SK-N-SH (cell line): ENCODE results near the gene CARTPT. TPM values are rescaled to one million over a fixed set of nuclear protein-coding genes. Genes with fewer than 3 reads are reported as not detected.

Experiments
- CTCF ChIA-PET: fragments of 300-600, 350-600 bp; formaldehyde crosslinking; extraction: SDS; loops from one replicate; lab custom pipeline; 2021; lab: Yijun Ruan, JAX
- POLR2A ChIA-PET: fragments of 350-600 bp; sonication (Branson Sonifier 250); formaldehyde crosslinking; extraction: SDS; loops from one replicate; lab custom pipeline; 2020; ENCODE audit warnings: antibody characterized with exemption, inconsistent platforms; lab: Yijun Ruan, JAX
- DNase-seq: peaks from one replicate; pipeline ENCODE4 v3.0.0; 2012
- H2AFZ ChIP-seq: fragments of 200-600 bp; sonication (generic); 2 replicates; pipeline ENCODE4 v1.8.1; 2016; ENCODE audit warnings: antibody characterized with exemption, mild to moderate bottlenecking, low read depth
- H3F3A ChIP-seq: fragments of 200-600 bp; sonication (generic); replicated peaks from 2 replicates; pipeline ENCODE3; 2016; ENCODE audit warnings: antibody characterized with exemption, mild to moderate bottlenecking; ENCODE audit not compliant: insufficient read depth
- H3K27ac ChIP-seq, 2 experiments: fragments of 200-500 bp in 1 of 2; fragments of 200-600 bp in 1 of 2; sonication (Bioruptor generic) in 1 of 2; sonication (generic), shearing (Covaris generic) in 1 of 2; 2 replicates each; pipeline versions ENCODE4 v1.5.1 to v1.6.1; 2014 to 2016; ENCODE audit warnings: low read depth in 2 of 2, inconsistent platforms in 1 of 2, low read length in 1 of 2, mild to moderate bottlenecking in 1 of 2, mixed read lengths in 1 of 2
- H3K27me3 ChIP-seq: fragments of 200-600 bp; sonication (generic), shearing (Covaris generic); 2 replicates; pipeline ENCODE4 v1.6.1; 2016; ENCODE audit warnings: mixed run types; ENCODE audit not compliant: insufficient read depth
- H3K36me3 ChIP-seq, 2 experiments: fragments of 200-500 bp in 1 of 2; fragments of 200-600 bp in 1 of 2; sonication (Bioruptor generic) in 1 of 2; sonication (generic) in 1 of 2; replicated peaks in 1 of 2; 2 replicates each; pipeline versions ENCODE3 to v1.5.1; 2014 to 2016; ENCODE audit warnings: low read length in 1 of 2, mild to moderate bottlenecking in 1 of 2; ENCODE audit not compliant: insufficient read depth in 2 of 2, control insufficient read depth in 1 of 2
- H3K4me1 ChIP-seq, 2 experiments: fragments of 200-500 bp in 1 of 2; fragments of 200-600 bp in 1 of 2; sonication (Bioruptor generic) in 1 of 2; sonication (generic), shearing (Covaris generic) in 1 of 2; 2 replicates each; pipeline versions ENCODE4 v1.5.1 to v1.6.1; 2014 to 2016; ENCODE audit warnings: low read depth in 1 of 2, low read length in 1 of 2, mixed run types in 1 of 2; ENCODE audit not compliant: insufficient read depth in 2 of 2, control insufficient read depth in 1 of 2
- H3K4me2 ChIP-seq: fragments of 200-600 bp; sonication (generic), shearing (Covaris generic); 2 replicates; pipeline ENCODE4 v1.6.1; 2017; ENCODE audit warnings: mixed run types
- H3K4me3 ChIP-seq, 2 experiments: fragments of 200-500 bp in 1 of 2; fragments of 200-600 bp in 1 of 2; sonication (Bioruptor generic) in 1 of 2; sonication (generic), shearing (Covaris generic) in 1 of 2; 2 replicates each; pipeline versions ENCODE4 v1.5.1 to v1.8.1; 2014 to 2016; ENCODE audit warnings: low read depth in 2 of 2, inconsistent platforms in 1 of 2, low read length in 1 of 2, mild to moderate bottlenecking in 1 of 2, mixed read lengths in 1 of 2, moderate library complexity in 1 of 2
- H3K79me2 ChIP-seq: fragments of 200-600 bp; sonication (generic); 2 replicates; pipeline ENCODE4 v1.8.1; 2017; ENCODE audit warnings: mild to moderate bottlenecking; ENCODE audit not compliant: insufficient read depth
- H3K9ac ChIP-seq: fragments of 200-600 bp; sonication (generic); 2 replicates; pipeline ENCODE4 v1.6.1; 2017; ENCODE audit warnings: mixed run types
- H3K9me2 ChIP-seq: fragments of 200-600 bp; sonication (generic); 2 replicates; pipeline ENCODE4 v1.6.1; 2017; ENCODE audit warnings: mixed run types
- H3K9me3 ChIP-seq: fragments of 200-600 bp; sonication (generic); 2 replicates; pipeline ENCODE4 v1.6.1; 2017; ENCODE audit warnings: mixed run types, mild to moderate bottlenecking, moderate library complexity
- H4K20me1 ChIP-seq: fragments of 200-600 bp; sonication (generic); 2 replicates; pipeline ENCODE4 v1.6.1; 2017; ENCODE audit warnings: mild to moderate bottlenecking, mixed run types; ENCODE audit not compliant: insufficient read depth
- CTCF ChIP-seq: fragments of 200-600 bp; sonication (generic); IDR thresholded peaks from 2 replicates; pipeline ENCODE4 v1.6.1; 2017; ENCODE audit warnings: antibody characterized with exemption, mild to moderate bottlenecking, moderate library complexity
- EP300 ChIP-seq, 2 experiments: IDR thresholded peaks; 2 replicates each; pipeline versions ENCODE4 v1.4.0 to v1.6.1; 2012; ENCODE audit warnings: borderline replicate concordance in 1 of 2, low read depth in 1 of 2, low read length in 1 of 2
- EZH2phosphoT487 ChIP-seq: fragments of 200-600 bp; sonication (generic); IDR thresholded peaks from 2 replicates; pipeline ENCODE4 v1.6.1; 2017; ENCODE audit warnings: low read depth, mixed run types, mild to moderate bottlenecking, antibody characterized with exemption, moderate library complexity, borderline replicate concordance
- FOXM1 ChIP-seq: IDR thresholded peaks from 2 replicates; pipeline ENCODE4 v1.4.0; 2012; ENCODE audit warnings: low read depth, mild to moderate bottlenecking
- GATA2 ChIP-seq: sonication (generic); formaldehyde crosslinking; IDR thresholded peaks from 2 replicates; pipeline ENCODE4 v1.5.0; 2020; ENCODE audit warnings: mild to moderate bottlenecking, missing genetic modification reagents
- JUND ChIP-seq: IDR thresholded peaks from 2 replicates; pipeline ENCODE4 v1.4.0; 2012
- MEF2A ChIP-seq: IDR thresholded peaks from 2 replicates; pipeline ENCODE4 v1.4.0; 2012; ENCODE audit warnings: low read depth, borderline replicate concordance
- NFIC ChIP-seq: IDR thresholded peaks from 2 replicates; pipeline ENCODE4 v1.4.0; 2012; ENCODE audit warnings: borderline replicate concordance
- NRF1 ChIP-seq: IDR thresholded peaks from 2 replicates; pipeline ENCODE4 v1.6.1; 2012; ENCODE audit warnings: low read depth, mild to moderate bottlenecking, low read length
- PBX3 ChIP-seq: IDR thresholded peaks from 2 replicates; pipeline ENCODE4; 2012
- RCOR1 ChIP-seq: fragments of 150-350 bp; IDR thresholded peaks from 2 replicates; pipeline ENCODE4 v1.6.1; 2017; ENCODE audit warnings: antibody characterized with exemption, low read length
- RFX5 ChIP-seq: IDR thresholded peaks from 2 replicates; pipeline ENCODE4 v1.6.1; 2012; ENCODE audit warnings: mild to moderate bottlenecking, improper control_type of control experiment, low read length
- RXRA ChIP-seq: IDR thresholded peaks from 2 replicates; pipeline ENCODE4 v1.4.0; 2012; ENCODE audit warnings: low read depth, mild to moderate bottlenecking, borderline replicate concordance
- SMC3 ChIP-seq: IDR thresholded peaks from 2 replicates; pipeline ENCODE4 v1.6.1; 2012; ENCODE audit warnings: low read depth, low read length, improper control_type of control experiment
- TAF1 ChIP-seq: IDR thresholded peaks from 2 replicates; pipeline ENCODE4 v1.6.1; 2012; ENCODE audit warnings: low read depth, mild to moderate bottlenecking, low read length, moderate library complexity, borderline replicate concordance
- TEAD4 ChIP-seq: IDR thresholded peaks from 2 replicates; pipeline ENCODE4 v1.4.0; 2012; ENCODE audit warnings: mild to moderate bottlenecking, borderline replicate concordance; ENCODE audit not compliant: insufficient read depth
- ZBTB33 ChIP-seq: IDR thresholded peaks from 2 replicates; pipeline ENCODE4 v1.4.0; 2012; ENCODE audit warnings: low read depth, borderline replicate concordance
- WGBS: methylation state at CpG from one replicate; pipeline ENCODE4 v1.1.6; 2017; ENCODE audit warnings: low lambda C conversion rate; 5-methylcytosine and 5-hydroxymethylcytosine counted together
- polyA plus RNA-seq, 3 experiments: library from polyadenylated mRNA; depleted of rRNA; stranded (reverse); fragments of >200 nt; gene quantifications; 2 replicates each; pipeline ENCODE4 v1.2.3, GENCODE V29; 2012

The CARTPT gene
- polyA plus RNA-seq, 1 of the 3 experiments (the other 2 are of a cell fraction), result not detected

GRCh38 chr5:71732011-71732410 lies 12.9 kb downstream of the CARTPT start:
- H3K9me3 ChIP-seq, result no peaks in the 10 kb centered on the region
- no peaks in the 10 kb centered on the region; the same call in 1 of the 2 replicates for H3K27me3 ChIP-seq
- ChIA-PET POLR2A (no interaction called here), CTCF (interaction anchor here (3.4 kb wide), 1 partner anchor 26 kb away, joined by 12 read pairs; no protein-coding TSS in a partner anchor)
- no peaks in the 10 kb centered on the region for H3F3A ChIP-seq
- no peak overlapping the region for H3K4me2 ChIP-seq
- H3K27ac ChIP-seq, result no peak overlapping the region
- WGBS, result 9% methylated on average over 1 of the region's 1 CpG
- no peaks in the 10 kb centered on the region for H3K79me2 ChIP-seq
- no peaks in the 10 kb centered on the region for H3K4me1 ChIP-seq
- no peak overlapping the region for H3K4me3 ChIP-seq
- H2AFZ ChIP-seq, result no peak overlapping the region
- TF ChIP-seq NFIC (no peak), RFX5 (no peak), NRF1 (no peak), RCOR1 (no peak), EP300 (IDR thresholded peaks at IDR 0.05; ENCODE audit: borderline replicate concordance in 1 of 2, low read depth in 1 of 2, low read length in 1 of 2) (no peak), TEAD4 (no peak), EZH2phosphoT487 (no peak), JUND (no peak), GATA2 (CRISPR knock-in tag) (no peak), MEF2A (no peak), TAF1 (no peak), CTCF (no peak), ZBTB33 (no peak), SMC3 (no peak), PBX3 (no peak), FOXM1 (no peak), RXRA (no peak)
- H3K36me3 ChIP-seq, result no peaks in the 10 kb centered on the region
- no peak for DNase-seq
- H3K9ac ChIP-seq, result no peak overlapping the region
- H3K9me2 ChIP-seq, result no peaks in the 10 kb centered on the region
- H4K20me1 ChIP-seq, result no peaks in the 10 kb centered on the region
